Measurements from ENCODE around the gene EN2.
A peak's percentile ranks its signal among the peaks of the same experiment; 100 is the strongest.

Gene EN2

DNA sequence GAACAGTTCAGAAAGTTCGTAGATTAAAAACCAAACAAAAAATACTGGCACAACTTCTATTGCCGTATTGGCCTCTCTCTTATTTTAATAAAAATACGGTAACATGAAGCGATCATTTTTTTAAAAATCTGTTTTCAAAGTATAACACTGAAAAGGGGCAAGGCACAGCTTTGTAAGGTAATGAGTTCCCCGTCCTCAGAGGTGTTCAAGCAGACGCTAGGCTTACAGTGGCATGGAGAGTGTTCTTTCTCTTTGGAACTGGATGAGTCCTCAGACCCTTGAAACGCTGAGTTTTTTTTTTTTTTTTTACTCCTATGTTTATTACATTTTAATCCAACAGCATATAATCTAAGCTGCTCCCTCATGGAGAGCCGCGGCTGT lies 7.8 kb downstream of the EN2 start:
- H3K4me3 ChIP-seq (ENCODE audit: low read depth, low read length) = no peak overlapping the region
- DNase-seq (ENCODE audit: low read depth) = no peak
- TF ChIP-seq, protein P1, sequence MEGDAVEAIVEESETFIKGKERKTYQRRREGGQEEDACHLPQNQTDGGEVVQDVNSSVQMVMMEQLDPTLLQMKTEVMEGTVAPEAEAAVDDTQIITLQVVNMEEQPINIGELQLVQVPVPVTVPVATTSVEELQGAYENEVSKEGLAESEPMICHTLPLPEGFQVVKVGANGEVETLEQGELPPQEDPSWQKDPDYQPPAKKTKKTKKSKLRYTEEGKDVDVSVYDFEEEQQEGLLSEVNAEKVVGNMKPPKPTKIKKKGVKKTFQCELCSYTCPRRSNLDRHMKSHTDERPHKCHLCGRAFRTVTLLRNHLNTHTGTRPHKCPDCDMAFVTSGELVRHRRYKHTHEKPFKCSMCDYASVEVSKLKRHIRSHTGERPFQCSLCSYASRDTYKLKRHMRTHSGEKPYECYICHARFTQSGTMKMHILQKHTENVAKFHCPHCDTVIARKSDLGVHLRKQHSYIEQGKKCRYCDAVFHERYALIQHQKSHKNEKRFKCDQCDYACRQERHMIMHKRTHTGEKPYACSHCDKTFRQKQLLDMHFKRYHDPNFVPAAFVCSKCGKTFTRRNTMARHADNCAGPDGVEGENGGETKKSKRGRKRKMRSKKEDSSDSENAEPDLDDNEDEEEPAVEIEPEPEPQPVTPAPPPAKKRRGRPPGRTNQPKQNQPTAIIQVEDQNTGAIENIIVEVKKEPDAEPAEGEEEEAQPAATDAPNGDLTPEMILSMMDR (IDR thresholded peaks at IDR 0.05; ENCODE audit: low read depth, low read length, missing control alignments) = no peak

DNA sequence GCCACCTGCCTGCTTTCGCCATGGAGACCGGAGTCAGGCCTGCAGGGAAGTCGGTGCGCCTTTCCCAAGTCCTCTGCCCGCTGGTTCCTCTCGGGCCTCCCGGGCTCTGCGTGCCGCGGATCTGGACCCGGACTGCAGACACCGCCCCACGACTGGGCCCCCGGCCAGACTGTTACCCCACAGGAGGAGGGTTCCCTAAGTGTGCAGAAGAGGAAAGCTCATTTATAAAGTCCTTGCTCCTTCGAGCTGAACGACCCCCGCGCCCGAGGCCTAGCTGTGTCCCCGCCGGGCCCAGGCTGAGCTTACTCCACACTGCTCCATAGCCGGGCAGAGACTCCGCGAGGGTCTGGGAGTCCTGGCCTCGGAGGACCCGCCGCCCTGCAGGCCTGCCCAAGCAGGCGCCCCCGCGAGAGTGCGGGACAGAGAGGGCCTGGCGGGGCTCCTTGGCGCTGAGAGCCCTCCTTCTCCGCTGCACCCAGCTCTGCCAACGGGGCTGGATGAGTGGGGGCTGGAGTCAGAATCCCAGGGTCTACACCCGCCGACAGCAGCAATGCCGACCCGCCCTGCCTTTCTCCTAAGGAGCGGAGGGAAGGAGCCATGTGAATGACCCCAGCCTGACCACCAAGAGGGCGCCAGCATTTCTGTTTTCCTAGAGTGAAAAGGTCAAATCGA lies 8.3 kb downstream of the EN2 start:
- DNase-seq (ENCODE audit: low read depth) = no peak
- TF ChIP-seq, protein P1 (IDR thresholded peaks at IDR 0.05; ENCODE audit: low read depth, low read length, missing control alignments) = no peak
- no peak overlapping the region for H3K4me3 ChIP-seq (ENCODE audit: low read depth, low read length)

DNA sequence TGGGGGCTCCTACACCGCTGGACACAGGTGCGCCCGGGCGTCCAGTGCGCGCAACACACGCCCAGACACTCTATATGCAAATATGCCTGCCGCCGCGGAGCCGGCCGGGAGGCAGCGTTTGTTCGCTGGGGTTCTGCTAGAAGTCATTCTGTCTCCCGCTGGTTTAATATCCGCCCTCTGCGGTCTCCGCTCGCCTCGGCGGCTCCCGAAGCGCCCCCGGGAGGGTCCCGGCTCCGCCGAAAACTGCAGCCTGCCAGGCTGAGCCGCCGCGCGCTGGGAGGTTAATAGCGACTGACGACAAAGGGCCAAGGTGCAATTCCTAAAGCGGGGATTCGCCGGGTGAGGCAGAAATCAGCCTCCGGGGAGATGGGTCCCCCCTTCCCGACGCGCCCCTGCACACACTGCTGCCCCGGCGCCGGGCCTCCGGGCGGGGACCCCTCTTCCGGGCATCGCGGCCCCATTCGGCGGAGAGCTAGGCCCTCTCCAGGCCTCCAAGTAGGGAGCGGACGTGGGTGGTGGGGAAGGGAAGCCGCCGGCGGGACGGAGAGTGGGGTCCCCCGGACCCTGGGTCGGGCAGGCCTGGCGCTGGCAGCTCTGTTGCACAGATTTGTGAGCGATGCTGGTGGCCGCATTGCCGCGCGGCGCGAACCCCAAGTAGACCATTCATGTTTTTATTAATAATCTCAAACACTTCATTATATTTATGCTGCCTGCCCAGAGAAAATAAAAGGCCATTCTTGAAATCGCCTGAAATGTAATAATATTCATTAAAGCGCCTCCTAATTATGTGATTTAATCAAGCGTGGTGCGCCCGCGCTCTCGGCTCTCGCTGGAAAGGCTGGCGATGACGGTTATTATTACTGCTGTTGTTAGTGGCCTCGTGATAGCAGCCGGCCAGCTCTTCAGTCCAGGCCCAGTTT lies 9.1 kb downstream of the EN2 start:
- TF ChIP-seq, protein P1 (IDR thresholded peaks at IDR 0.05; ENCODE audit: low read depth, low read length, missing control alignments) = peak; percentile 16
- no peak overlapping the region for H3K4me3 ChIP-seq (ENCODE audit: low read depth, low read length)
- DNase-seq (ENCODE audit: low read depth) = no peak

DNA sequence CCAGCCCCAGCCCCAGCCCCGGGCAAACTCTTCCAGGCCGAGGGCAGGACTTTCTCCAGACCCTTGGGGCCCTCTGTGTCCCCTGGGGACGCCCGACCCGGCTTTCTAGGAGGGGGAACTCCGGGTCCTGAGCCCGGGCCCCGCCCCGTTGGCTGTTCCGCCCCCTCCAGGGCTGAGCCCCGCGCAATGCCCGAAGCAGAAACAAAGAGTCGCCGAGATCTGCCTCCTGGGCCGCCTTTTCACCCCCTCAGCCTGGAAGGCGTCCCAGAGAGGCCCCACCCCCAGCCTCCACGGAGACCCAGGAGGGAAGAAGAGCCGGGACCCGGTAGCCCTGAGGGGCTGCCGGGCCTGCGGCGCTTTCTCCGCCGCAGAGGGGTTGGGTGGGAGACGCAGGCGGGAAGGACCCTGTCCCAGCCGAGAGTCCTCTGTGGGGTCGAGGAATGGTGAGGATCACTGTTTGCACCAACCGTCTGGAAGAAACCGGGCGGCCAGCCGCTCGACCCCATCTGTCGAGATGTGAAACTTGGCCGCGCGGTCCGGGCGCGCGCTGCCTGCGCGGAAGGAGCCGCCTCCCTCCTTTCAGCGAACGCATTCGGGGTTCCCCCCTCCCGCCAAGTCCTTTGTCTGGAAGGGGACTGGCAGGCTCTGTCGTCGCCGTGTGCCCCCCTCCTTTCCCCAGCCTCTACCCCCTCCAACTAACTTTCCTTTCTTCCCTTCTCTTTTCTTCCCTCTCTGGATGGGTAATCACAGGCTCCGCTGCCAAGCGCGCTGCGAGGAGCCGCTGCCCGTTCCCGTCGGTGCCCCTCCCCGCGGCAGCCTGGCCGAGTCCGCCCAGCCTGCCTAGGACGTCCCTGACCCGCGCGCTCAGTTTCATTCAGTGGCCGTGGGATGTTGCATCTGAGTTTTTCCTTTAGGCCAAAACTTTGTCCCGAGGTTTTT lies 10.2 kb downstream of the EN2 start:
- no peak overlapping the region for H3K4me3 ChIP-seq (ENCODE audit: low read depth, low read length)
- TF ChIP-seq, protein P1 (IDR thresholded peaks at IDR 0.05; ENCODE audit: low read depth, low read length, missing control alignments) = no peak
- no peak for DNase-seq (ENCODE audit: low read depth)

DNA sequence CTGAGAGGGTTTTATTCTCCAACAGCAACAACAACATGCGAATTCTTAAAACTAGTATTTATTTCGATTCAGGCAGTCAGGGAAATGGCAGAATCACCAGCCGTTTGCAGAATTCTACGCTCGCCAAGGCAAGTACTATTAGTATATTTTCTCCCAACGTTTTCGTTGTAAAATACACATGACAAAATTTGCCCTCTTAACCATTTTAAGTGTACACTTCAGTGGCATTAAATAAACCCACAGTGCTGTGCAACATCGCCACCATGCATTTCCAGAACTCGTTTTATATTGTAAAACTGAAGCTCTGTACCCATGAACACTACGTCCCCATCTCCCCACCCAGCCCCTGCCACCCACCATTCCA lies 10.8 kb downstream of the EN2 start:
- no peak overlapping the region for H3K4me3 ChIP-seq (ENCODE audit: low read depth, low read length)
- TF ChIP-seq, protein P1 (IDR thresholded peaks at IDR 0.05; ENCODE audit: low read depth, low read length, missing control alignments) = no peak
- no peak for DNase-seq (ENCODE audit: low read depth)

DNA sequence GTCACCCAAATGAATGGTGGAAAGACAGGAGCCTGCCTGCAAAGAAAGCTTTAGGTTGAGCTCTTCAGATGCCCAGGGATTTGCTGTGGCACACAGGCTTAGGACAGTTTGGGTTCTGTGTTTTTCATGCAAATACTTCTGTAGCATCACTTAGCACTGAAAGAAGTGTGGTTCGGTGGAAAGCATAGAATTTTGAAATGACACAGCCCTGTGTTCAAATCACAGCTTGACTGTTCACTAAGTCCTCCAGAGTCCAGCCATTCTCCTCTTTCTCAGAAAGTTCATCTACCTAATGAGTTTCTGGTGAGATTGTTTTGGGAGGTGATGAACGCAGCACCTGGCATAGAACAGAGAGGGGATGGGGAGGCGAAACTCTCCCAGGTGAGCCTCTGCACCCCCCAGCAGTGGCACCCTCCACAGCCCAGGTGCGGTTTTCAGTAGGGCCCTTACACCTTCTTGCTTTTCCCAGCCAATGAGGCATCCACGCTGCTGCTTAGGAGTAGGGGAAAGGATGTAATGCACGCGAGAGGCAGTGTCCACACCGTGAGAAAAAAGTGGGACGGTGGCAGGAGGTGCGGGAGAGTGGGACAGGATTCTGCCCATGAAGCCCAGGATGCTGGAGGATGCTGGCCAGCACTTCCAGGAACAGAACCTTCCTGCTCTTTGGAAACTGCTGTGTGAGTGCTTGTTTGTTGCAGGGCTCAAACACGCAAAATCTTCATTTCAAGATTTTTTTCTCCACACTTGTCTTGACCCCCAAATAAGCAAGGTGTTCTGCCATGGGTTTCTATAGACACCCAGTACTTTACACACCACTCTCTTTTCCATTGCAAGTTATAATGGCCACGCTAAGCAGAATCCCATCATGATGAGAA lies 11.6 kb downstream of the EN2 start:
- DNase-seq (ENCODE audit: low read depth) = no peak
- TF ChIP-seq, protein P1 (IDR thresholded peaks at IDR 0.05; ENCODE audit: low read depth, low read length, missing control alignments) = no peak
- no peak overlapping the region for H3K4me3 ChIP-seq (ENCODE audit: low read depth, low read length)

Measured in GM12864 (cell line).